Progenitor cell of endocrine pancreas (in vitro differentiated cells): ENCODE measurements around the gene CUEDC2. TPM values are rescaled to one million over a fixed set of nuclear protein-coding genes. Genes with fewer than 3 reads are reported as not detected.
A peak's percentile ranks its signal among the peaks of the same experiment; 100 is the strongest.

Source experiments
- DNase-seq: peaks from one replicate; pipeline ENCODE4 v3.0.0; 2021; ENCODE audit warnings: low spot score; ENCODE audit not compliant: unreplicated experiment
- H3K27ac Mint-ChIP-seq: 2 replicates; pipeline ENCODE4 v1.8.0; 2021; ENCODE audit warnings: mild to moderate bottlenecking, moderate library complexity, mixed read lengths
- H3K27me3 Mint-ChIP-seq: 2 replicates; pipeline ENCODE4 v1.8.0; 2021; ENCODE audit warnings: mixed read lengths
- H3K36me3 Mint-ChIP-seq: 2 replicates; pipeline ENCODE4 v1.8.0; 2022; ENCODE audit warnings: mixed read lengths; ENCODE audit not compliant: insufficient read depth
- H3K4me1 Mint-ChIP-seq: 2 replicates; pipeline ENCODE4 v1.8.0; 2021; ENCODE audit warnings: low read depth, mixed read lengths
- H3K4me3 Mint-ChIP-seq: 2 replicates; pipeline ENCODE4 v1.8.0; 2021; ENCODE audit warnings: low read depth, mild to moderate bottlenecking, moderate library complexity, mixed read lengths
- H3K9me3 Mint-ChIP-seq: 2 replicates; pipeline ENCODE4 v1.8.0; 2021; ENCODE audit warnings: low read depth, mixed read lengths
- CTCF ChIP-seq: fragments of 200-600 bp; sonication (generic); IDR thresholded peaks from one replicate; pipeline ENCODE4 v1.5.0; 2021; ENCODE audit warnings: antibody characterized with exemption, mild to moderate bottlenecking; ENCODE audit not compliant: unreplicated experiment
- total RNA-seq: library from RNA; stranded (reverse); gene quantifications from 2 replicates; pipeline ENCODE4 v1.2.1, GENCODE V29; 2021

CUEDC2 gene
- total RNA-seq, 1 donor from 2014 or later: 69.9 TPM

- Mint-ChIP-seq H3K9me3 (no peaks in the 10 kb centered on the region), H3K4me3 (peak overlapping the region; percentile 94), H3K27me3 (peaks cover 20% of the 10 kb centered on the region), H3K27ac (peak overlapping the region; percentile 95), H3K4me1 (peaks cover 8% of the 10 kb centered on the region), H3K36me3 (no peaks in the 10 kb centered on the region)
- no peak for TF ChIP-seq CTCF
- DNase-seq: no peak
Observed at GRCh38 chr10:102431452-102432124, 786 bp downstream of the CUEDC2 start.

GRCh38 chr10:102429468-102429867 lies 2.9 kb downstream of the CUEDC2 start:
- Mint-ChIP-seq H3K27me3 (peaks cover under 1% of the 10 kb centered on the region), H3K27ac (no peak overlapping the region), H3K4me1 (peaks cover 5% of the 10 kb centered on the region), H3K36me3 (no peaks in the 10 kb centered on the region), H3K9me3 (no peaks in the 10 kb centered on the region), H3K4me3 (no peak overlapping the region)
- TF ChIP-seq CTCF: no peak
- DNase-seq: no peak

GRCh38 chr10:102426803-102427287 lies 5.5 kb downstream of the CUEDC2 start:
- Mint-ChIP-seq H3K36me3 (no peaks in the 10 kb centered on the region), H3K4me3 (no peak overlapping the region), H3K27me3 (no peaks in the 10 kb centered on the region), H3K9me3 (no peaks in the 10 kb centered on the region), H3K4me1 (peaks cover 9% of the 10 kb centered on the region), H3K27ac (no peak overlapping the region)
- DNase-seq: no peak
- TF ChIP-seq CTCF: no peak

GRCh38 chr10:102425444-102425843 lies 6.9 kb downstream of the CUEDC2 start:
- Mint-ChIP-seq H3K9me3 (no peaks in the 10 kb centered on the region), H3K27ac (no peak overlapping the region), H3K27me3 (no peaks in the 10 kb centered on the region), H3K36me3 (no peaks in the 10 kb centered on the region), H3K4me1 (peaks cover 7% of the 10 kb centered on the region), H3K4me3 (no peak overlapping the region)
- no peak for TF ChIP-seq CTCF
- DNase-seq: no peak

GRCh38 chr10:102424916-102425315 lies 7.5 kb downstream of the CUEDC2 start:
- TF ChIP-seq CTCF: no peak
- DNase-seq: no peak
- peaks cover 8% of the 10 kb centered on the region for H3K4me1 Mint-ChIP-seq
- H3K36me3 Mint-ChIP-seq: no peaks in the 10 kb centered on the region
- no peaks in the 10 kb centered on the region for H3K9me3 Mint-ChIP-seq
- H3K27ac Mint-ChIP-seq: no peak overlapping the region
- no peak overlapping the region for H3K4me3 Mint-ChIP-seq
- no peaks in the 10 kb centered on the region for H3K27me3 Mint-ChIP-seq
